Right lobe of liver (tissue), 6 donors: Measurements from ENCODE around the gene MYT1. TPM values are rescaled to one million over a fixed set of nuclear protein-coding genes. Genes with fewer than 3 reads are reported as not detected.
A peak's percentile ranks its signal among the peaks of the same experiment; 100 is the strongest.

ENCODE experiments used
- ATAC-seq, 4 donors: fragments of 200-7000 bp; cut with Tn5 transposase; one replicate each; pipeline ENCODE4 v1.9.1; 2020; ENCODE audit warnings: mild to moderate bottlenecking in 4 of 4, moderate library complexity in 4 of 4
- DNase-seq, 3 donors: peaks; one replicate each; pipeline ENCODE4 v3.0.0-alpha.2; 2020
- H3K27ac ChIP-seq, 3 donors: fragments of 200-600 bp; one replicate each; pipeline ENCODE4 v1.8.0; 2022
- H3K27me3 ChIP-seq, 2 donors: fragments of 200-600 bp; one replicate each; pipeline ENCODE4 v1.8.0; 2022
- H3K36me3 ChIP-seq, 4 donors: fragments of 200-600 bp; sonication (generic) in 1 of 4; one replicate each; pipeline versions ENCODE4 v1.5.1 to v1.8.0; 2017 to 2022; ENCODE audit warnings: control low read depth in 1 of 4
- H3K4me1 ChIP-seq, 4 donors: fragments of 200-600 bp; sonication (generic) in 1 of 4; one replicate each; pipeline versions ENCODE4 v1.5.1 to v1.8.0; 2017 to 2022; ENCODE audit warnings: control low read depth in 1 of 4
- H3K4me3 ChIP-seq, 3 donors: fragments of 200-600 bp; one replicate each; pipeline ENCODE4 v1.8.0; 2022
- H3K9me3 ChIP-seq, 4 donors: fragments of 200-600 bp; sonication (generic) in 1 of 4; one replicate each; pipeline versions ENCODE4 v1.5.1 to v1.8.0; 2017 to 2022; ENCODE audit warnings: control low read depth in 1 of 4
- POLR2A ChIP-seq: fragments of 450-650 bp; IDR thresholded peaks from one replicate; pipeline ENCODE4 v1.6.1; 2017; ENCODE audit warnings: antibody characterized with exemption, mild to moderate bottlenecking
- WGBS: methylation state at CpG from one replicate; pipeline ENCODE4 v1.1.6; 2018; ENCODE audit warnings: low coverage, low lambda C conversion rate; ENCODE audit not compliant: insufficient coverage; ENCODE audit errors: missing lambda C conversion rate; 5-methylcytosine and 5-hydroxymethylcytosine counted together
- intact Hi-C, 2 donors: fragments of 100-400 bp; cut with DNase I; formaldehyde crosslinking; loops; one replicate each; pipeline versions ENCODE4 v1.11.2 to v1.14.1; 2022
- total RNA-seq, 6 experiments: library from RNA; depleted of rRNA in 2 of 6; stranded (reverse); fragments of >200 nt in 2 of 6; fragmentation: NEBNext Ultra II Directional in 3 of 6; extraction: Animal tissue kit (Norgen Biotek cat#: 25700) in 3 of 6; gene quantifications; one replicate each; pipeline versions ENCODE4 v1.1.0 to v1.2.4, GENCODE V29; 2016 to 2023
- TF ChIP-seq, protein P1 (sequence below), 4 donors: fragments of 200-600 bp in 3 of 4; fragments of 450-650 bp in 1 of 4; IDR thresholded peaks; one replicate each; pipeline versions ENCODE4 v1.5.1 to v1.8.0; 2016 to 2022; ENCODE audit warnings: antibody characterized with exemption in 4 of 4, mild to moderate bottlenecking in 2 of 4
- donor health status: DM: no; HTN: yes; CAD: no.
- donor health status: DM: no; HTN: no; CAD: no.
- donor health status: DM: no; HTN: no; CAD: no.
- donor health status: DM: no; HTN: yes; CAD: no.
- donor health status: DM: no; HTN: yes; CAD: no.

Gene MYT1
- total RNA-seq, 6 experiments from 2014 or later: 0.06 to 0.09 TPM; not detected in 4

DNA sequence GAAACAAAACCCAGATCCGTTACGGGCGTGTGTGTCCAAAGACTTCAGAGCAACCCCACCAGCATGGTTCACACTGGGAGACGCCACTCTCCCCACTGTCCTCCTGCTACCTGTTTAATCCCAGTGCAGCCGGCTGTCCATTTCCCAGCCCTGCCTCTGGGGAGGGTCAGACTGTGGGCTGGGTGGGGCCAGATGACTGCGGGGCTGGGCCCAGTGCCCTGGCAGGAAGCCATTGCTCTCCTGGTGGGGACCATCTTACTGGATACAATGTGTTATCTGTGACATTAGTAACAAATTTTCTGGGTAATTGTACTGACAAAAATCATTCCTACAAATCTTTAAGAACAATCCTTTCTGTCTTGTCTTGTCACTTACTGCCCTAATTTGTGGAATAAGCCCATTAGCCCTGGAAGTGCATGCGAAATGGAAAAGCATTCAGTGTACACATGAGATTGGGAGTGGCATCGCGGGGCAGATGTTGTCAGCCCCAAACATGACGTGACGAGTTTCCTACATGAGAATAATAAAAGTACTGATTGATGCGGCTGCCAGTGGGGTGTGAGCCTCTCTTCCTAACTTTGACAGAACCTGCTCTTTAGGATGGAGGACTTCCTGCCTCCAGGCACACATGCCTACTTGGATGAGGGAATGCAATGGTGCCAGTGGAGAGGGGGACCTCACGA, 53.4 kb downstream of the MYT1 start:
- Histone ChIP-seq H3K27ac (no peak overlapping the region), H3K9me3 (no peaks in the 10 kb centered on the region), H3K4me3 (no peak overlapping the region), H3K4me1 (peaks cover 0 to 29% (median 14%) of the 10 kb centered on the region in 4 donors), H3K36me3 (no peaks in the 10 kb centered on the region), H3K27me3 (no peaks in the 10 kb centered on the region)
- WGBS: 84% methylated on average over 12 of the region's 13 CpGs
- intact Hi-C loops: no loop called here
- DNase-seq (no peak), ATAC-seq (no peak)
- TF ChIP-seq POLR2A: no peak
- TF ChIP-seq, protein P1, sequence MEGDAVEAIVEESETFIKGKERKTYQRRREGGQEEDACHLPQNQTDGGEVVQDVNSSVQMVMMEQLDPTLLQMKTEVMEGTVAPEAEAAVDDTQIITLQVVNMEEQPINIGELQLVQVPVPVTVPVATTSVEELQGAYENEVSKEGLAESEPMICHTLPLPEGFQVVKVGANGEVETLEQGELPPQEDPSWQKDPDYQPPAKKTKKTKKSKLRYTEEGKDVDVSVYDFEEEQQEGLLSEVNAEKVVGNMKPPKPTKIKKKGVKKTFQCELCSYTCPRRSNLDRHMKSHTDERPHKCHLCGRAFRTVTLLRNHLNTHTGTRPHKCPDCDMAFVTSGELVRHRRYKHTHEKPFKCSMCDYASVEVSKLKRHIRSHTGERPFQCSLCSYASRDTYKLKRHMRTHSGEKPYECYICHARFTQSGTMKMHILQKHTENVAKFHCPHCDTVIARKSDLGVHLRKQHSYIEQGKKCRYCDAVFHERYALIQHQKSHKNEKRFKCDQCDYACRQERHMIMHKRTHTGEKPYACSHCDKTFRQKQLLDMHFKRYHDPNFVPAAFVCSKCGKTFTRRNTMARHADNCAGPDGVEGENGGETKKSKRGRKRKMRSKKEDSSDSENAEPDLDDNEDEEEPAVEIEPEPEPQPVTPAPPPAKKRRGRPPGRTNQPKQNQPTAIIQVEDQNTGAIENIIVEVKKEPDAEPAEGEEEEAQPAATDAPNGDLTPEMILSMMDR (IDR thresholded peaks at IDR 0.05): no peak

DNA sequence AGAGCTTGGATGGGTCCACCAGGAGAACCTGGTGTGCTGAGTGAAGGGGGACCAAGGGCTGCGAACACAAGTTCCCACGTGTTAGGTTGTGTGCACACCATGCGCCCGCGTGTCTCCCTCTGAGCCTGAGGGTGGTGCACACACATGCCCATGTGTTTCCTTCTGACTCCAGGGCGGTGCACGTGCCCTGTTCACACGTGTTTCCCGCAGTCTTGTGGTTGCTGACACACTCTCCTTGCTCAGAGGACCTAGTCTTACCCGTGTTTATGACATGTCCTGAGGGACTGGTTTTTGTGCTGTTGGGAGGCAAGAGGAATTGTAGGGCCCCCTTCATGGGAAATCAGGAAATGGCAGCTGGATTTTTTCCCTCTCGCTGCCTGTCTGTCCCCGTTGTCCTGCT, 55.0 kb downstream of the MYT1 start:
- Histone ChIP-seq H3K27me3 (no peaks in the 10 kb centered on the region), H3K36me3 (no peaks in the 10 kb centered on the region), H3K27ac (no peak overlapping the region), H3K9me3 (no peaks in the 10 kb centered on the region), H3K4me3 (no peak overlapping the region), H3K4me1 (peaks cover 0 to 29% (median 13%) of the 10 kb centered on the region in 4 donors)
- ATAC-seq: no peak
- no peak for DNase-seq
- no peak for TF ChIP-seq POLR2A
- intact Hi-C loops: no loop called here
- WGBS: 80% methylated on average over 2 of the region's 12 CpGs

DNA sequence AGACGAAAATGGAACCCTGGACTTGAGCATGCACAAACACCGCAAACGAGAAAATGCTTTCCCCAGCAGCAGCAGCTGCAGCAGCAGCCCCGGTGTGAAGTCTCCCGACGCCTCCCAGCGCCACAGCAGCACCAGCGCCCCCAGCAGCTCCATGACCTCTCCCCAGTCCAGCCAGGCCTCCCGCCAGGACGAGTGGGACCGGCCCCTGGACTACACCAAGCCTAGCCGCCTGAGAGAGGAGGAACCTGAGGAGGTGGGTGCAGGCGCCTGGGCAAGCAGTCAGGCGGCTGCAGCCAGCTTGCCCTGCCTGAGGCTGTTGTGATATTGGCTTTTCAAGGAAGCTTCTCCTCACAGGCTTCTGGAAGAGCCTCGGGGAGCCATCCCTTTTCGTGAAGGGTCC, 55.5 kb downstream of the MYT1 start:
- DNase-seq (no peak), ATAC-seq (no peak)
- TF ChIP-seq POLR2A: no peak
- Histone ChIP-seq H3K4me3 (no peak overlapping the region), H3K4me1 (peaks cover 0 to 29% (median 13%) of the 10 kb centered on the region in 4 donors), H3K9me3 (no peaks in the 10 kb centered on the region), H3K36me3 (no peaks in the 10 kb centered on the region), H3K27ac (no peak overlapping the region), H3K27me3 (no peaks in the 10 kb centered on the region)
- WGBS: 94% methylated on average over 11 of the region's 16 CpGs
- intact Hi-C loops: no loop called here

DNA sequence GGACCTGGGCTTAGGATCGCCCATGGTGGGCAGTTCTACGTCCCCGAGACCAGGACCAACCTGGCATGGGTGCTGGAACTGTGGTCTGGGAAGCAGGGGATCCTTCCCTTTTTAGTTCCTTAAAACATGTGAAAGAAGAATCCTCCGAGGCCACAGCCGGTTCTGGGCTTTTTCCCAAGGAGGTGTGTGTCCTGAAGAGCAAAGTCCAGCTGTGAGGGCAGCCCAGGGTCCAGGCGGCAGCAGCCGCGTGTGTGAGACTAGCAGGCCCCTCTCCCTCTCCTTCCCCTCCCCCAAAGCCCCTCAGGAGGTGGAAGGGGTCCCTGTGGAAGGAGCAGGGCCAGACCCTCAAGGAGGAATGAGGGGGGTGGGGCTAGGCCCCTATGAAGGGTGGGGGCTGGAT, 56.2 kb downstream of the MYT1 start:
- WGBS: 49% methylated on average over 5 of the region's 8 CpGs
- ATAC-seq: peak in 1 of 4 donors; percentile 31
- Histone ChIP-seq H3K4me1 (peaks cover 0 to 29% (median 13%) of the 10 kb centered on the region in 4 donors), H3K27ac (no peak overlapping the region), H3K4me3 (no peak overlapping the region), H3K9me3 (no peaks in the 10 kb centered on the region), H3K27me3 (no peaks in the 10 kb centered on the region), H3K36me3 (no peaks in the 10 kb centered on the region)
- DNase-seq: no peak
- intact Hi-C loops: no loop called here
- no peak for TF ChIP-seq POLR2A
- TF ChIP-seq, protein P1 (IDR thresholded peaks at IDR 0.05): no peak

DNA sequence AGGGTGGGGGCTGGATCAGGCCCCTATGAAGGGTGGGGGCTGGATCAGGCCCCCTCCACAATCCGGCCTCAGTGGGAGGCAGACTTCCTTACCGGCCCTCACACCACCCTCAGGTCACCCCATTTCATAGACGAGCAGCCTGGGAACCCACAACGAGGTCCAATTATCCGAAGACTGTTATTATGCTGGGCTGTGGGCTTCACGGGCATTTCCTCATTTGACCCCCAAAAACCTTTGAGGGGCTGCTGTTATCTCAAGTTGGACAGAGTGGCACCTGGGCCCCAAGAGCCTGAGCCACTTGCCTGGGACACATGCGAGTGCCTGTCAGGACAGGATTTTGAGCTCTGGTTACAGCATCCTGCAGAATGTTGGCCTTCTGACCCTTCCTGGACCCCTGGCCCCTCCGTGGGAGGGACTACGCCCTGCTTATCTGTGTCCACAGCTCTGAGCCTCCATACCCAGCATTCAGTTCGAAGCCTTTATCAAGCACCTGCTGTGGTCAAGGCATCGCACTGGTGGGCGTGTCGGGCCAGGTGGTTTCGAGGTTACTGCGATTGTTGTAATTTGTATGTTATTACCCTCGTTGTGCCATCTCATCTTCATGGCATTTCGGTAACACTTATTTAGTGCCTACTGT, 56.8 kb downstream of the MYT1 start:
- Histone ChIP-seq H3K36me3 (no peaks in the 10 kb centered on the region), H3K27ac (no peak overlapping the region), H3K4me3 (no peak overlapping the region), H3K9me3 (no peaks in the 10 kb centered on the region), H3K27me3 (no peaks in the 10 kb centered on the region), H3K4me1 (peaks cover 0 to 29% (median 13%) of the 10 kb centered on the region in 4 donors)
- TF ChIP-seq, protein P1 (IDR thresholded peaks at IDR 0.05): no peak
- TF ChIP-seq POLR2A: no peak
- DNase-seq (no peak), ATAC-seq (no peak)
- intact Hi-C loops: no loop called here
- WGBS: 71% methylated on average over 7 of the region's 17 CpGs
